Liver (tissue), 9 donors: ENCODE measurements around the gene DGKA. TPM values are rescaled to one million over a fixed set of nuclear protein-coding genes. Genes with fewer than 3 reads are reported as not detected.
A peak's percentile ranks its signal among the peaks of the same experiment; 100 is the strongest.

Experiments
- DNase-seq: peaks from one replicate; pipeline ENCODE4 v3.0.0-alpha.2; 2017; ENCODE audit warnings: low spot score
- H3K27ac ChIP-seq, 2 donors: one replicate each; pipeline ENCODE4 v1.7.0; 2013; ENCODE audit warnings: inconsistent platforms in 2 of 2, low read length in 2 of 2, control low read depth in 1 of 2, low read depth in 1 of 2, mild to moderate bottlenecking in 1 of 2
- H3K27me3 ChIP-seq, 4 donors: one replicate each; pipeline versions ENCODE4 v1.6.1 to v1.7.0; 2013; ENCODE audit warnings: low read length in 3 of 4, inconsistent platforms in 1 of 4, mild to moderate bottlenecking in 1 of 4, moderate library complexity in 1 of 4; ENCODE audit not compliant: control insufficient read depth in 4 of 4, insufficient read depth in 4 of 4
- H3K36me3 ChIP-seq, 4 donors: one replicate each; pipeline versions ENCODE4 v1.6.1 to v1.7.0; 2013; ENCODE audit warnings: low read length in 3 of 4, mild to moderate bottlenecking in 3 of 4, low read depth in 1 of 4, moderate library complexity in 1 of 4; ENCODE audit not compliant: control insufficient read depth in 4 of 4, insufficient read depth in 3 of 4
- H3K4me1 ChIP-seq, 4 donors: one replicate each; pipeline versions ENCODE4 v1.6.1 to v1.7.0; 2013; ENCODE audit warnings: low read length in 3 of 4, mild to moderate bottlenecking in 3 of 4, moderate library complexity in 1 of 4; ENCODE audit not compliant: control insufficient read depth in 4 of 4, insufficient read depth in 4 of 4
- H3K4me3 ChIP-seq, 3 donors: one replicate each; pipeline versions ENCODE4 v1.6.1 to v1.7.0; 2013; ENCODE audit warnings: low read length in 3 of 3, control low read depth in 1 of 3, low read depth in 1 of 3, mild to moderate bottlenecking in 1 of 3
- H3K9ac ChIP-seq, 2 donors: one replicate each; pipeline ENCODE4 v1.7.0; 2013; ENCODE audit warnings: low read length in 2 of 2, mild to moderate bottlenecking in 2 of 2, moderate library complexity in 2 of 2, control low read depth in 1 of 2, low read depth in 1 of 2
- H3K9me3 ChIP-seq, 4 donors: one replicate each; pipeline versions ENCODE4 v1.6.1 to v1.7.0; 2013; ENCODE audit warnings: low read length in 3 of 4; ENCODE audit not compliant: control insufficient read depth in 4 of 4
- CTCF ChIP-seq: fragments of 150-350 bp; IDR thresholded peaks from 2 replicates; pipeline ENCODE4 v1.5.1; 2017; ENCODE audit warnings: improper control_type of control experiment, low read depth, low read length; ENCODE audit not compliant: missing input control
- EGR1 ChIP-seq, 2 donors: IDR thresholded peaks; 2 replicates each; pipeline ENCODE4 v1.6.1; 2016 to 2018; ENCODE audit warnings: antibody characterized with exemption in 2 of 2, low read depth in 2 of 2
- FOXA1 ChIP-seq: IDR thresholded peaks from 2 replicates; pipeline ENCODE4 v1.6.1; 2016; ENCODE audit warnings: antibody characterized with exemption
- FOXA2 ChIP-seq: IDR thresholded peaks from 2 replicates; pipeline ENCODE4 v1.6.1; 2016; ENCODE audit warnings: antibody characterized with exemption
- GABPA ChIP-seq, 2 donors: IDR thresholded peaks in 1 of 2; conservative IDR thresholded peaks in 1 of 2; 2 replicates each; pipeline ENCODE4 v1.6.1; 2016; ENCODE audit warnings: antibody characterized with exemption in 2 of 2, mild to moderate bottlenecking in 1 of 2, moderate library complexity in 1 of 2
- HNF4A ChIP-seq, 2 donors: conservative IDR thresholded peaks; 2 replicates each; pipeline ENCODE4 v1.6.1; 2016; ENCODE audit warnings: antibody characterized with exemption in 2 of 2, mild to moderate bottlenecking in 2 of 2
- HNF4G ChIP-seq: IDR thresholded peaks from 2 replicates; pipeline ENCODE4 v1.6.1; 2016; ENCODE audit warnings: antibody characterized with exemption
- JUND ChIP-seq, 2 donors: IDR thresholded peaks; 2 replicates each; pipeline ENCODE4 v1.6.1; 2016; ENCODE audit warnings: antibody characterized with exemption in 2 of 2
- NR2F2 ChIP-seq: IDR thresholded peaks from 2 replicates; pipeline ENCODE4 v1.6.1; 2016; ENCODE audit warnings: antibody characterized with exemption
- RAD21 ChIP-seq, 2 donors: IDR thresholded peaks; 2 replicates each; pipeline ENCODE4 v1.6.1; 2016; ENCODE audit warnings: antibody characterized with exemption in 2 of 2, mild to moderate bottlenecking in 2 of 2
- RXRA ChIP-seq, 2 donors: IDR thresholded peaks; 2 replicates each; pipeline ENCODE4 v1.6.1; 2017 to 2018; ENCODE audit warnings: antibody characterized with exemption in 2 of 2, mild to moderate bottlenecking in 1 of 2
- SP1 ChIP-seq: IDR thresholded peaks from 2 replicates; pipeline ENCODE4 v1.6.1; 2018; ENCODE audit warnings: antibody characterized with exemption, mild to moderate bottlenecking
- TAF1 ChIP-seq: conservative IDR thresholded peaks from 2 replicates; pipeline ENCODE4 v1.6.1; 2016; ENCODE audit warnings: antibody characterized with exemption, mild to moderate bottlenecking
- YY1 ChIP-seq: IDR thresholded peaks from 2 replicates; pipeline ENCODE4 v1.6.1; 2016; ENCODE audit warnings: antibody characterized with exemption, mild to moderate bottlenecking
- WGBS: extraction: QIAGEN DNeasy Blood & Tissue Kit; methylation state at CpG from one replicate; pipeline ENCODE4 v1.1.7; 2013; 5-methylcytosine and 5-hydroxymethylcytosine counted together
- polyA plus RNA-seq, 2 donors: library from polyadenylated mRNA; stranded (reverse) in 1 of 2; unstranded in 1 of 2; fragments of 200-250 nt in 1 of 2; fragments of >200 nt in 1 of 2; fragmentation: Nextera tagmentation in 1 of 2; extraction: Ambion mirVana in 1 of 2; gene quantifications; one replicate each; pipeline versions ENCODE4 v1.2.1 to v1.2.3, GENCODE V29; 2013 to 2015
- total RNA-seq, 2 donors: library from RNA; depleted of rRNA; stranded (reverse); fragments of >200 nt; gene quantifications; one replicate each; pipeline ENCODE4 v1.2.3, GENCODE V29; 2014
- TF ChIP-seq, protein P1 (sequence below): IDR thresholded peaks from 2 replicates; pipeline ENCODE4 v1.6.1; 2016; ENCODE audit warnings: antibody characterized with exemption
- TF ChIP-seq, protein P2 (sequence below): IDR thresholded peaks from 2 replicates; pipeline ENCODE4 v1.6.1; 2016; ENCODE audit warnings: antibody characterized with exemption, mild to moderate bottlenecking
- TF ChIP-seq, protein P3 (sequence below): IDR thresholded peaks from 2 replicates; pipeline ENCODE4 v1.6.1; 2016; ENCODE audit warnings: antibody characterized with exemption
- TF ChIP-seq, protein P4 (sequence below): IDR thresholded peaks from 2 replicates; pipeline ENCODE4 v1.6.1; 2016; ENCODE audit warnings: antibody characterized with exemption
- donor health status: healthy.
- donor health status: healthy.
- donor health status: healthy.
- donor health status: healthy.
- donor health status: healthy.

Gene DGKA
- total and polyA plus RNA-seq, 4 donors = 2.1 to 10.5 (median 5.1) TPM

DNA sequence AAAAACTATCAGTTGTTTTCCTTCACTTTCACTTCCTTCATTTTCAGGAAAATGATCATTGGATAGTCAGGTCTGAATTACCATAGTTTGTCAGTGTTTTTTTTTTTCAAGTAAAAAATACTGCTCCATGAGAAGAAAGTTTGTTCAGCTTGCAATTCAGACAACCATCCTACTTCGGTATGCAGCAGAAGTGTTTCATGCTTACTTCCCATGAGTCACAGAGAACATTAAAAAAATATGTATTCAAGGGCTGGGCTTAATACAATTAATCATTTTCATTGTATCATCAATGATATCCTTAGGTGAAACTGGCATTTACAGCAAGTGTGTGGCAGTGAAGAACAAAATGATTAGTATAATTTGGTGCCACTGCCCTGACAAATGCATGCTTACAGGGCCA lies 24.9 kb upstream of the DGKA start:
- Histone ChIP-seq H3K36me3 (peaks cover 2 to 21% (median 14%) of the 10 kb centered on the region in 4 donors), H3K27ac (no peak overlapping the region), H3K27me3 (no peaks in the 10 kb centered on the region), H3K9ac (no peak overlapping the region), H3K4me3 (no peak overlapping the region), H3K4me1 (peaks cover 6 to 18% (median 9%) of the 10 kb centered on the region in 4 donors), H3K9me3 (no peaks in the 10 kb centered on the region)
- TF ChIP-seq HNF4G = no peak
- WGBS = 86% methylated on average over 1 of the region's 1 CpG
- DNase-seq = no peak

- 42% methylated on average over 8 of the region's 8 CpGs for WGBS
- no peaks in the 10 kb centered on the region for H3K9me3 ChIP-seq
- H3K36me3 ChIP-seq = no peaks in the 10 kb centered on the region
- no peak overlapping the region for H3K4me3 ChIP-seq
- DNase-seq = no peak
- no peaks in the 10 kb centered on the region for H3K27me3 ChIP-seq
- TF ChIP-seq FOXA1 (no peak), RXRA (IDR thresholded peaks at IDR 0.05) (peak in 1 of 2 donors; percentile 45), SP1 (peak; percentile 49), NR2F2 (no peak), FOXA2 (no peak), EGR1 (IDR thresholded peaks at IDR 0.05; ENCODE audit: low read depth in 2 of 2) (no peak), JUND (IDR thresholded peaks at IDR 0.05) (no peak), CTCF (no peak), YY1 (no peak), HNF4A (conservative IDR thresholded peaks at IDR 0.05) (peak; percentile 52 to 67), GABPA (IDR thresholded peaks at IDR 0.05 in 1 of 2, conservative IDR thresholded peaks at IDR 0.05 in 1 of 2) (no peak), HNF4G (peak; percentile 28), RAD21 (IDR thresholded peaks at IDR 0.05) (no peak), TAF1 (no peak)
- TF ChIP-seq, protein P1, sequence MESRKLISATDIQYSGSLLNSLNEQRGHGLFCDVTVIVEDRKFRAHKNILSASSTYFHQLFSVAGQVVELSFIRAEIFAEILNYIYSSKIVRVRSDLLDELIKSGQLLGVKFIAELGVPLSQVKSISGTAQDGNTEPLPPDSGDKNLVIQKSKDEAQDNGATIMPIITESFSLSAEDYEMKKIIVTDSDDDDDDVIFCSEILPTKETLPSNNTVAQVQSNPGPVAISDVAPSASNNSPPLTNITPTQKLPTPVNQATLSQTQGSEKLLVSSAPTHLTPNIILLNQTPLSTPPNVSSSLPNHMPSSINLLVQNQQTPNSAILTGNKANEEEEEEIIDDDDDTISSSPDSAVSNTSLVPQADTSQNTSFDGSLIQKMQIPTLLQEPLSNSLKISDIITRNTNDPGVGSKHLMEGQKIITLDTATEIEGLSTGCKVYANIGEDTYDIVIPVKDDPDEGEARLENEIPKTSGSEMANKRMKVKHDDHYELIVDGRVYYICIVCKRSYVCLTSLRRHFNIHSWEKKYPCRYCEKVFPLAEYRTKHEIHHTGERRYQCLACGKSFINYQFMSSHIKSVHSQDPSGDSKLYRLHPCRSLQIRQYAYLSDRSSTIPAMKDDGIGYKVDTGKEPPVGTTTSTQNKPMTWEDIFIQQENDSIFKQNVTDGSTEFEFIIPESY = no peak
- TF ChIP-seq, protein P2, sequence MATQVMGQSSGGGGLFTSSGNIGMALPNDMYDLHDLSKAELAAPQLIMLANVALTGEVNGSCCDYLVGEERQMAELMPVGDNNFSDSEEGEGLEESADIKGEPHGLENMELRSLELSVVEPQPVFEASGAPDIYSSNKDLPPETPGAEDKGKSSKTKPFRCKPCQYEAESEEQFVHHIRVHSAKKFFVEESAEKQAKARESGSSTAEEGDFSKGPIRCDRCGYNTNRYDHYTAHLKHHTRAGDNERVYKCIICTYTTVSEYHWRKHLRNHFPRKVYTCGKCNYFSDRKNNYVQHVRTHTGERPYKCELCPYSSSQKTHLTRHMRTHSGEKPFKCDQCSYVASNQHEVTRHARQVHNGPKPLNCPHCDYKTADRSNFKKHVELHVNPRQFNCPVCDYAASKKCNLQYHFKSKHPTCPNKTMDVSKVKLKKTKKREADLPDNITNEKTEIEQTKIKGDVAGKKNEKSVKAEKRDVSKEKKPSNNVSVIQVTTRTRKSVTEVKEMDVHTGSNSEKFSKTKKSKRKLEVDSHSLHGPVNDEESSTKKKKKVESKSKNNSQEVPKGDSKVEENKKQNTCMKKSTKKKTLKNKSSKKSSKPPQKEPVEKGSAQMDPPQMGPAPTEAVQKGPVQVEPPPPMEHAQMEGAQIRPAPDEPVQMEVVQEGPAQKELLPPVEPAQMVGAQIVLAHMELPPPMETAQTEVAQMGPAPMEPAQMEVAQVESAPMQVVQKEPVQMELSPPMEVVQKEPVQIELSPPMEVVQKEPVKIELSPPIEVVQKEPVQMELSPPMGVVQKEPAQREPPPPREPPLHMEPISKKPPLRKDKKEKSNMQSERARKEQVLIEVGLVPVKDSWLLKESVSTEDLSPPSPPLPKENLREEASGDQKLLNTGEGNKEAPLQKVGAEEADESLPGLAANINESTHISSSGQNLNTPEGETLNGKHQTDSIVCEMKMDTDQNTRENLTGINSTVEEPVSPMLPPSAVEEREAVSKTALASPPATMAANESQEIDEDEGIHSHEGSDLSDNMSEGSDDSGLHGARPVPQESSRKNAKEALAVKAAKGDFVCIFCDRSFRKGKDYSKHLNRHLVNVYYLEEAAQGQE = no peak
- TF ChIP-seq, protein P3, sequence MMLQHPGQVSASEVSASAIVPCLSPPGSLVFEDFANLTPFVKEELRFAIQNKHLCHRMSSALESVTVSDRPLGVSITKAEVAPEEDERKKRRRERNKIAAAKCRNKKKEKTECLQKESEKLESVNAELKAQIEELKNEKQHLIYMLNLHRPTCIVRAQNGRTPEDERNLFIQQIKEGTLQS = no peak
- TF ChIP-seq, protein P4, sequence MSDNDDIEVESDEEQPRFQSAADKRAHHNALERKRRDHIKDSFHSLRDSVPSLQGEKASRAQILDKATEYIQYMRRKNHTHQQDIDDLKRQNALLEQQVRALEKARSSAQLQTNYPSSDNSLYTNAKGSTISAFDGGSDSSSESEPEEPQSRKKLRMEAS = no peak
- H3K9ac ChIP-seq = no peak overlapping the region
- H3K27ac ChIP-seq = peak overlapping the region; percentile 9 to 31
- H3K4me1 ChIP-seq = peaks cover 8 to 25% (median 11%) of the 10 kb centered on the region in 4 donors
Observed at GRCh38 chr12:55908726-55909512, 22.0 kb upstream of the DGKA start.
